HG03432 (cell line): ENCODE measurements around the gene BACE2.
"Not testable (repeated sequence)": the region's sequence is repeated elsewhere in the genome, so short reads cannot be mapped to it uniquely, and the experiment has no call there.

Experiments used
- ATAC-seq: cut with Tn5 transposase; IDR thresholded peaks from one replicate; pipeline ENCODE4 v1.9.1; 2021; ENCODE audit warnings: mild to moderate bottlenecking, moderate library complexity; ENCODE audit not compliant: unreplicated experiment

The BACE2 gene

DNA sequence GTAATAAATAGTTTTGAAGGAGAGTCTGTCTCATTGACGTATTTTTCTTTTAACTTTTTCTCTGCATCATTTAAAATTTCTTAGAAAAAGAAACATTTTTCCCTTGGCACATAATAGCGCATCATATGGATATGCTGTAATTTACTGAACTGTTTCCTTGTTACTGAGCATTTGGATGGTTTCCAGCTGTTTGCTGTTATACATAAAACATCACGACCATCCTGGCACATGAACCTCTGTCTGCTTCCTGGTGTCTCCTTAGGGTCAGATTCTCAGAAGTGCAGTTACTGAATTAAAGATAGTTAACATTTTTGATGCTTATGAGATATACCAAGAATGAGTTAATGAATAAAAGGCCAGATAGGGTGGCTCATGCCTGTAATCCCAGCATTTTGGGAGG, 67.2 kb downstream of the BACE2 start:
- ATAC-seq, result no peak

DNA sequence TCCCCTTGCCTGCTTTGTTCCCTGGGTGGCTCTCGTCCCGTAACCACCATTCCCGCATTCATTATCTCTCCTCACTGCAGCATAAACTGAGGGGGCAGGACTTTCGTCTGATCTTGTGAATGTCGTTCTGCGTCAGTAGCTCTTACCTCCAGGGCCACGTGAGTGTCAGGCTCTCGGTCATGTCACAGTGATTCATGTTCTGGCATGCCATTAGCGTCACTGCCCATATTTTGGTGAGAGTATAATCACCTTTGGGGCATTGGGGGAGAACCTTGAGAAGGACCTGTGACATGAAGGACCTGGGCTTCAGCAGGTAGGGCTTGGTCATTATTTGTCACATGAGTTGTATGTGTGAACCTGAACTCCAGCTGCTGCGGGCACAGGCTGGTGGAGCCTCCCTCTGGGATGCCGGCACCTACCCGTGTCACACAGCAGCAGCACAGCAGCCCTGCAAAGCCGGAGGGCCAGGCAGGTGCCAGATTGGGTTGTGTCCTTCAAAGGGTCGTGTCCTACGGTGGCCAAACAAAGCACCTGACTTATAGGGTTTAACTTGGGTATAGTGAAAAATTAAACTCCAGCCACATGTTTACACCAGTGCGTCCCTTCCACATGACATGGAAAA, 68.5 kb downstream of the BACE2 start:
- no peak for ATAC-seq

DNA sequence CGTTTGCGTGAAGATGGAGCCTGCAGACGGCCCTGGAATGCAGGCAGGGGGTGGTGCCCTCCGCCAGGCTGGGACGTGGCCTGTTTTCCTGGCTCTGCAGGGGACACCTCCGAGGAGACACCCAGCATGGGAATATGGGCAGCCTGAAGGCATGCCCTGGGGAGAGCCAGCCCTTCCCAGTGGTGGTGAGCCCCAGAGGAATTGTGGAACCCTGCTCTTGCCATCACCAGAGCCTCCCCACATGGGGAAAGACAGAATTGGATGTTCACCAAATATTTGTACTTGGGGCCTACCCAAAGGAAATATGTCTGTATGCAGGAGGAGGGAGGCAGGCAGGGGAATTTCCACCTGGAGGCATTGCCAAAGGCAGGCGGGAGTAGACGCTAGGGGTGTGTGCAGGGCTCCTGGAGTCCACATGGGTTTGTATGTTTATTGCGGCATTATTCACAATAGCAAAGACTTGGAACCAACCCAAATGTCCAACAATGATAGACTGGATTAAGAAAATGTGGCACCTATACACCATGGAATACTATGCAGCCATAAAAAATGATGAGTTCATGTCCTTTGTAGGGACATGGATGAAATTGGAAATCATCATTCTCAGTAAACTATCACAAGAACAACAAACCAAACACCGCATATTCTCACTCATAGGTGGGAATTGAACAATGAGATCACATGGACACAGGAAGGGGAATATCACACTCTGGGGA, 70.3 kb downstream of the BACE2 start:
- ATAC-seq, result not testable (repeated sequence)

DNA sequence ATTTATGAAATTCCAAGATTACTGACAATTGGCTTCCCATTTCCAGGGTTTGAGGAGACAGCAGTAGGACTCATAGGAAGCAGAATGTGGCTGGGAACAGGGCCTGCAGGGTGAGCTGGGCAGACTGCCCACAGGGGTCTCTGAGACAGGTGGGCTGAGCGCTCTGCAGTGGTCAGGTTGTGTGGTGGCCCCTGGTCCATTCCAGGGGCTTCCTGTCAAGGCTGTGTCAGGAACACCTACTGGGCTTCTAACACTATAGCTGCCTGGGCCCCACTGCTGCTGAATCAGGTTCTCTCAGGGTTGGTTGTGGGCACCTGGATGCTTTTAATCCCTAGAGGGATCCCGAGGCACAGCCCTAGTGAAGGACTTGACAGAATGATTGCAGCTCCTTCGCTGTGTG, 72.1 kb downstream of the BACE2 start:
- ATAC-seq, result no peak

DNA sequence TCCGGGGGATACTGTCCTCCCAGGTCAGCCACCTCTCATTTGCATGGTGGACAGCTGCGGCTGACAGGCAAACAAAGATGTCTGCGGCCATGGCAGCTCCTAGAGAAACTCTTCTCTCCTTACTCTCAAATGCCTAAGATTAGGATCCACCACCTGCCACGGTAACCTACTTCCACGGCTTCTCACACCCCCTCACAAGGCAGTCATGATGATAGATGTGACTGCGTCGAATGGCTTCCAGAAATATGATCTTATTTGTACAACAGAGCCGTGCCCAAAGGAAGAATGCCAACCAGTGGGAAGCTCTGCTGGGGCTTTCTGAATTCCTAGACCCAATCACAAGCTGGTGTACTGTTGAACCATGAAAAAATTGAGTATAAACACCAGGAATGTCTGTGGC, 73.4 kb downstream of the BACE2 start:
- ATAC-seq, result no peak

DNA sequence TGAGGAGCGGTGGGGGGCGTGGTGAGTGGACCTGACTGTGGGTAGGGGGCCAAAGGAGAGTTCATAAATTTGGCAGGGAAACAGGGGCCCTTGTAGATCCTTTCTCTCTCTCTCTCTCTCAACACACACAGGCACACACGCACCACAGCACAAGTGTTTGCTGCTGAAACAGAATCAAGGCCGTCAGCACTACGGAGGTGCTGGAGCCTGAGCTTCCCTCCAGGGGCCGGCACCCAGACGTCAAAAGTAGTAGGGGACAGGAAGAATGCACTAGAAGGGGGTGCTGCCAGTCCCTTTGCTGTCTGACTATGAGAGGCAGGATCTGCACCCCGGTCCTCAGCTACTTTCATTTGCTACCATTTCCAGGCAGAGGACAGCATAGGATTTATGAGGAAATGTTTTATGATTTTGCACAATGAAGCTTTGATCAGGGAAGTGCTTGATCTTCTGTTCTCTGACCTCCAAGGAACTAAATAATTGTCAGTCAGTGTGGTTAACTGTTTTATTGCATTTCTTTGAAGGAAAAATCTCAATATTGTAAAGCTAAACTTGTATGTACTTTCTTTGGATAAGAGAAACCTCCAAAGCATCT, 74.4 kb downstream of the BACE2 start:
- ATAC-seq, result no peak

DNA sequence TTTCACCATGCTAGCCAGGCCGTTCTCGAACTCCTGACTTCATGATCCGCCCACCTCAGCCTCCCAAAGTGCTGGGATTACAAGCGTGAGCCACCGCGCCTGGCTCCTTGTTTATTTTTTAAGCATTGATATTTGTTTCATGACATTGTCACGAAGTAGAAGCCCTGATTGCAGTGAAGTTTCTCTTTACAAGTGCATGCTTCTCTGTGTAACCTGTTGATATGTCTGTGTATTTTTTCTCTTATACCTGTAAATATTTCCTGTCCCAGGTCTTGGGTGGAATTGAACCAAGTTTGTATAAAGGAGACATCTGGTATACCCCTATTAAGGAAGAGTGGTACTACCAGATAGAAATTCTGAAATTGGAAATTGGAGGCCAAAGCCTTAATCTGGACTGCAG, 75.1 kb downstream of the BACE2 start:
- no peak for ATAC-seq

DNA sequence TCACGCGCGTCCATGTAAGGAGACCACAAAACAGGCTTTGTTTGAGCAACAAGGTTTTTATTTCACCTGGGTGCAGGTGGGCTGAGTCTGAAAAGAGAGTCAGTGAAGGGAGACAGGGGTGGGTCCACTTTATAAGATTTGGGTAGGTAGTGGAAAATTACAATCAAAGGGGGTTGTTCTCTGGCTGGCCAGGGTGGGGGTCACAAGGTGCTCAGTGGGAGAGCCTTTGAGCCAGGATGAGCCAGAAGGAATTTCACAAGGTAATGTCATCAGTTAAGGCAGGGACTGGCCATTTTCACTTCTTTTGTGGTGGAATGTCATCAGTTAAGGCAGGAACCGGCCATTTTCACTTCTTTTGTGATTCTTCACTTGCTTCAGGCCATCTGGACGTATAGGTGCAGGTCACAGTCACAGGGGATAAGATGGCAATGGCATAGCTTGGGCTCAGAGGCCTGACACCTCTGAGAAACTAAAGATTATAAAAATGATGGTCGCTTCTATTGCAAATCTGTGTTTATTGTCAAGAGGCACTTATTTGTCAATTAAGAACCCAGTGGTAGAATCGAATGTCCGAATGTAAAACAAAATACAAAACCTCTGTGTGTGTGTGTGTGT, 76.4 kb downstream of the BACE2 start:
- not testable (repeated sequence) for ATAC-seq

DNA sequence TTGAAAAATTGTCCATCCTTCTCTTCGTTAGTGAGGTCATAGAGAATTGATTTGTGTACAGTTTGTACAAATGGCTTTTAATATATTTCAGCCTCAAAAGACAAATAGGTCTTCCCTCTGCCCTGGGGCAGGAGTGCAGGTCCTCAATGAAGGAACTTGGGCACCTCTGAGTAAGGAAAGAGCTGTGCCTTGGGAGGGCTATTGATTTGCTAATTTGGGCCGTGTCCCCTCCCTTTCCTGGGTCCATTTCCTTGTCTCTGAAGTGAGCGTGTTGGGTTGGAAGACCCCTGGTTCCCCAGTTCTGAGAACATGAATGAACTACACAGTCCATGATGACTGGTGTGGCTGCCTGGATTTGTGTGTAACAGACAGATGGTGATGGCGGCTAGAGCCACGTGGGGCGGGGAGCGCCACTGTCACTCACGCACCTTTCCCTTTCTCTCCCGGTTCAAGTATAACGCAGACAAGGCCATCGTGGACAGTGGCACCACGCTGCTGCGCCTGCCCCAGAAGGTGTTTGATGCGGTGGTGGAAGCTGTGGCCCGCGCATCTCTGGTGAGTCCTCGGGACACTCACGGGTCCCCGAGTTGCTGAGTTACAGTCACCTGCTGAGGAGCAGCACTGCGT, 77.7 kb downstream of the BACE2 start:
- ATAC-seq, result no peak

DNA sequence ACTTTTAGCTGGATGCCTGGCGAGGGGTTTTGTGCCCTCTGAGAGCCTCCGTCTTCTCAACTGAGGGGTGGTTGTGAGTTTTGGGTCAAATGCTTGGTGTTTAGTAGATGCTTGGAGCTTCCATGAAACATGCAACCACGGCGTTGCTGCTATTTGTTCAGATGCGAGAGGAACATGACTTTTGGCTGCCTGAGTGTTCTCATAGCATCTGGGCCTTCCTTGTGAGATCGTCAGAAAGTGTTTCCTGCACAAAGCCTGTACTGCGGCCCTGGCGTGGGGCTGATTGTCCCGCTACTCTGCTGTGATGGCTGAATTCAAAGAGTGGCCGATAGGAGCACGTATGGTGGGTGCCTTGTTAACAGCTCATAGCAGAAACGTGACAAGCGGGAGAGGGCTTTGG, 78.8 kb downstream of the BACE2 start:
- ATAC-seq, result no peak

DNA sequence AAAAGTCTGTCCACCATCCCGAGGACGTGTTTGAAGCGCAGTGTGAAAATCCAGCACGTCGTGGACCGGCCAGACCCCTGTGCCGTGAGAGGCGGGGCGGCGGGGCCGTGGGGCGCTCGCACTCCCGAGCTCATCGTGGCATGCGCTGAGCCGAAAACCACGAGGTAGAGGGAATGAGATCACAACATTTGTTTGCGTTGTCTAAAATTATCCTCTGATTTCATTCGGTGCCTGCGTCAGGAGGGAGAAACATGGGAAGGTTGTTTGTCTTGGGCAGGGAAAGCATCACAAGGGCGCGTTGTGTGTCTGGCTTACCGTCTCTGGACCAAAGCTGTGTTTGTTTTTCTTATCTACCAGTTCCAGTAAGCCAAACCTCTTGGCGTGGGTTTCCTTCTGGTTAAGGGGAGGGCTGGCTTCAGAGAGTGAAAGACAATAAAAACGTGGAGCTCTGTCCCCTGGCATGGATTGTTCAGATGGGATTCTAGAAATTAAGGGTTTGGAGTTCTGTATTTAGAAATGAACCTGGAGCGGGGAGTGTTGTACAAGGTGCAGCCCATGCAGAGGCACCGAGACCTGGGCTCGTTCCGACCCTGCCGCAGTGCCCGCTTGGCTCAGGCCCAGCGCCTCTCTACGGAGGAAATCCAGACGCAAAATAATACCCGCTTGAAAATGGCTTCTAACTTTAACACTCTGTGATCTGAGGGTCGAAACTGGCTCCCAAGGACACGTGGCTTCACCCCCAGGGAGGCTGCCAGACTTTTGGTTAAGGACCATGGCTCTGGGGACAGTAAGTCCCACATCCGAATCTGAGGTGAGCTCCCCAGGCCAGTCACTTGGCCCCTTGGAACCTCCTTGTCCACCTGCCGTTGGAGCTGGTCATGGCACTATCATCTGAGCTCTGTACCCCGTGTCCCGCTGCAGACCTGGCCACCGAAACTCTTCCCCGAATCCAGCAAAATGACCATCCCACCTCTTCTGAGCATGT, 79.9 kb downstream of the BACE2 start:
- no peak for ATAC-seq

DNA sequence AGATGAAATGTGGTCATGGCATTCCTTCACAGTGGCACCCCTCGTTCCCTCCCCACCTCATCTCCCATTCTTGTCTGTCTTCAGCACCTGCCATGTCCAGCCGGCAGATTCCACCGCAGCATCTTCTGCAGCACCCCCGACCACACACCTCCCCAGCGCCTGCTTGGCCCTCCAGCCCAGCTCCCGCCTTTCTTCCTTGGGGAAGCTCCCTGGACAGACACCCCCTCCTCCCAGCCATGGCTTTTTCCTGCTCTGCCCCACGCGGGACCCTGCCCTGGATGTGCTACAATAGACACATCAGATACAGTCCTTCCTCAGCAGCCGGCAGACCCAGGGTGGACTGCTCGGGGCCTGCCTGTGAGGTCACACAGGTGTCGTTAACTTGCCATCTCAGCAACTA, 81.5 kb downstream of the BACE2 start:
- ATAC-seq, result no peak

DNA sequence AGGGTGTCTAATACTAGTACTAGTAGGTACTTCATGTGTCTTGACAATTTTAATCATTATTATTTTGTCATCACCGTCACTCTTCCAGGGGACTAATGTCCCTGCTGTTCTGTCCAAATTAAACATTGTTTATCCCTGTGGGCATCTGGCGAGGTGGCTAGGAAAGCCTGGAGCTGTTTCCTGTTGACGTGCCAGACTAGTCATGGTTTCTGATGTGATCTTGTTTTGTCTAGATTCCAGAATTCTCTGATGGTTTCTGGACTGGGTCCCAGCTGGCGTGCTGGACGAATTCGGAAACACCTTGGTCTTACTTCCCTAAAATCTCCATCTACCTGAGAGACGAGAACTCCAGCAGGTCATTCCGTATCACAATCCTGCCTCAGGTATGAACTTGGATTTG, 82.6 kb downstream of the BACE2 start:
- no peak for ATAC-seq

DNA sequence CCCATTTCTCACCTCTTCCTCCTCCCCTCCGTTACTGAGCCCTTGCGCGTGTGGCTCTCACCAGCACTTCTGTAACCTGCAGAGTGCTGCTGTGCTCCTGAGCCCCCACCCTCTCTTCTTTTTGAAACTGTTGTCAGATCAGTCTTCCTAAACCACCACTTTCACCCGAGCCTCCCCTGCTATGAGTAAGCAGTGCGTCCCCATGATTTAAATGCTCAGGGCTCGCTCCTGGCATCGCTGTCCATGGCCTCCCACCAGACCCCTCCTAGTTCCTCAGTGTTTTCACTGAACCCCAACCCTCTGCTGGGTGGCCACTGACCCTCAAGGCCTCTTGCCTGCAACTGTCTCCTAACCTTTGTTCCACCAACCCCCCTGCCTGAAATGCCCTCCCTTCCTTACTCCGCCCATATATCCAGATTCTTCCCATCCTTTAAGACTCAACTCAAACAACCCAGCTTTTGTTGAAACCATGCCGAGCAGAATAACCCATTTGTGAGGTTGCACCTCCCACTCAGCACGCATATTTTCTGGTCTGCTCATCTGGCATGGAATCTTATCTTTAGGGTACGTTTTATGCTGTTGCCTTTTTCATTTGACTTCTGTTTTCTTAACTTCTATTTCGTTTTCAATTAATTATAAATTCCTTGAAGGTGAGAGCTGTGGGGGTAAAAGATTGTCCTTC, 84.1 kb downstream of the BACE2 start:
- ATAC-seq, result no peak

DNA sequence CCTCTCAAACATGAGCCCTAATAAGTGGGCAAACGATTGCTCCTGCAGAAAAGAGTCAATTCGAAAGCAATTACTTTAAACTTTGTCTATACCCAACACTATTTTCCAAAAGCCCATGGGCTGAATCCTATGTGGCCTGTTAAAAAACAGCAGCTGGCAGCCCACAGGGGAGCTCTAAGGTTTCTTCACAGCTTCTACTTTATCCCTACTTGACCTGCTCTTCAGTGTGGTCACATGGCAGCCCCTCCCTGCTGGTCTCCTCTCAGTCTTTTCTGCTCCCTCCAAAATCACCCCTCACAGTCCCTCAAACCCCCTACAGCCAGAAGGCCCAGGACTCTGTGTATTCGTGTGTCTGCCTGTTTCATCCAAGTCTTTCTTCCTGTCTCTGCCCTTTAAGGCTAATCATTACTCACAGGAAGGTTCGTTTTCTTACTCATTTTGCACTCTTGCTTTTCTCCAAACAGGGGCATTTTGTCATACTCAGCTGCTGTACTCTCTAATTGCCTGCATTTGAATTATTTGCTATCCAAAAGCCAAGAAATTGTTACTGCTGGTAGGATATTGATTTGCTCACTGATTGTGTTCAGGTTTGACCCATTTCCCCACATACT, 86.2 kb downstream of the BACE2 start:
- no peak for ATAC-seq

DNA sequence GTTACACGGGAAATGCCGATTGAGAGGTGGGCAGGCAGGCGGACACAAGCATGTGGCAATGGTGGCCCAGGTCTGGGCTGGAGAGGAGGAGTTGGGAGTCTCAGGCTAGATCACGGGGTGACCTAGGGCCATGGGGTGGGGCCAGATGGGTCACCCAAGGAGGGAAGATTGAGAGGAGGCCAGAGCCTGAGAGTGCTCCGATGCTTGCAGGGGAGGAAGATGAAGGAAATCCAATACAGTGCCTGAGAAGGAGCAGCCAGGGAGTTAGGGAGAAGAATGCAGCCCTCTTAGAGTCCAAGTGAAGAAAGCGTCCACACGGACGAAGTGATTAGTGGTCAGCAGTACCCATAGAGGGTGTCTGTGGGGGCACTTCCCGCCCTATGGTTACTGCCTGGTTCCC, 87.2 kb downstream of the BACE2 start:
- no peak for ATAC-seq

DNA sequence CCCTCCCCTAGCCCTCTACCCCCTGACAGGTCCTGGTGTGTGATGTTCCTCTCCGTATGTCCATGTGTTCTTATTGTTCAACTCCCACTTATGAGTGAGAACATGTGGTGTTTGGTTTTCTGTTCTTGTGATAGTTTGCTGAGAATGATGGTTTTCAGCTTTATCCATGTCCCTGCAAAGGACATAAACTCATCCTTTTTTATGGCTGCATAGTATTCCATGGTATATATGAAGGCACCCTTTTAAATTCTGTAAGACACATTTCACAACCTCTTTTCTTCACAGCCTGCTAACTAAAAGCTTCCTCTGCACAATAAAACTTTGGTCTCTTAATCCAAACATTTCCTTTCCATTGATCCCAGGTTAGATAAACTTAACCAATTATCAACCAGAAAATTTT, 88.3 kb downstream of the BACE2 start:
- ATAC-seq, result not testable (repeated sequence)

DNA sequence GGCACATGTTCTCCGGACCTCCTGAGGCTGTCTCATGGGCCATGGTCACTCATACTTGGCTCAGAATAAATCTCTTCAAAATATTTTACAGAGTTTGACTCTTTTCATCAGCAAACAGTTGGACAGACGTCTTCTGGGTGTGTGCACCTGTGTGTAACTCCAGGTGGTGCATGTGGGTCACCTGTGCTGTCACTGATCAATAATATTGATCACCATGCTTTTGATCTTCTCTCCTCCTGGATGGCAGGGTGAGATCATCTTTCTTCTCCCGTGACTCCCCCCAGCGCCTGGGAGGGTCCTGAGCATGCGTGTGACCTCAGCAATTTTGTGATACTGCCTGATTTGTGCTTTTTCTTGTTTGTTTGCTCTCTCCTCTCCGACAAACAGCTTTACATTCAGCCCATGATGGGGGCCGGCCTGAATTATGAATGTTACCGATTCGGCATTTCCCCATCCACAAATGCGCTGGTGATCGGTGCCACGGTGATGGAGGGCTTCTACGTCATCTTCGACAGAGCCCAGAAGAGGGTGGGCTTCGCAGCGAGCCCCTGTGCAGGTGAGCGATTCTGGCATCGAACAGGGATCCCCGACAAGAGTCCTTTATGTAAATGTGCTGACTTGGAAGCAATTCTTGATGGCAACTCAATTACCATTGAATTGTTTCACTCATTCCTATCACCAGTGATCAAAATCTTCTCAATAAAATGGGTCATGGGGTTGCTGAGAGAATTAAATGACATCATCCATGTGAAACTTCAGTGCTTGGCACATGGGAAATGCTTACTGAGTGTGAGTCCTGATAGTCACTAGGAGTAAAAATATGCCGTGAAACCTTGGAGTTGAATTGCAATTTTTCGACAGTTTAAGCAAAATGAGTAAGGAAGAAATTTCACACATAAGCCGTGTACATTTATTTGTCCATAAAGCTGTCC, 89.1 kb downstream of the BACE2 start:
- no peak for ATAC-seq
